Mucosa of descending colon (tissue), 3 donors: Measurements from ENCODE around the gene BANP. TPM values are rescaled to one million over a fixed set of nuclear protein-coding genes. Genes with fewer than 3 reads are reported as not detected.

ENCODE experiments used
- ATAC-seq: fragments of 200-7000 bp; cut with Tn5 transposase; one replicate; pipeline ENCODE4 v1.9.1; 2020; ENCODE audit warnings: mild to moderate bottlenecking, moderate library complexity
- DNase-seq, 3 donors: peaks; one replicate each; pipeline ENCODE4 v3.0.0-alpha.2; 2020
- H3K36me3 ChIP-seq: fragments of 200-600 bp; one replicate; pipeline ENCODE4 v1.8.0; 2021; ENCODE audit warnings: low read depth, mild to moderate bottlenecking
- H3K4me1 ChIP-seq: fragments of 200-600 bp; one replicate; pipeline ENCODE4 v1.8.0; 2021; ENCODE audit warnings: low read depth, mild to moderate bottlenecking
- H3K4me3 ChIP-seq: fragments of 200-600 bp; one replicate; pipeline ENCODE4 v1.8.0; 2021; ENCODE audit warnings: mild to moderate bottlenecking
- H3K9me3 ChIP-seq: fragments of 200-600 bp; one replicate; pipeline ENCODE4 v1.8.0; 2021; ENCODE audit warnings: mild to moderate bottlenecking
- CTCF ChIP-seq: fragments of 200-600 bp; IDR thresholded peaks from one replicate; pipeline ENCODE4 v1.8.0; 2022; ENCODE audit warnings: antibody characterized with exemption, mild to moderate bottlenecking
- intact Hi-C, 2 donors: fragments of 100-400 bp; cut with DNase I in 1 of 2; cut with micrococcal nuclease in 1 of 2; formaldehyde crosslinking; loops; one replicate each; pipeline versions ENCODE4 v1.11.0 to v1.11.1; 2022; cut with DNase I, micrococcal nuclease
- total RNA-seq, 3 donors: library from RNA; stranded (reverse); fragmentation: NEBNext Ultra II Directional in 2 of 3; extraction: Animal tissue kit (Norgen Biotek cat#: 25700) in 2 of 3; gene quantifications; one replicate each; pipeline versions ENCODE4 v1.2.1 to v1.2.4, GENCODE V29; 2021 to 2023
- donor health status: DM: no; HTN: no; CAD: no; lungs with moderate emphysema.
- donor health status: DM: no; HTN: no; CAD: no.
- donor health status: DM: no; HTN: yes; CAD: no.

The BANP gene
- total RNA-seq, 3 donors from 2014 or later, result 24.4 to 36.0 (median 26.1) TPM

- no peak for TF ChIP-seq CTCF
- ATAC-seq (no peak), DNase-seq (no peak)
- Histone ChIP-seq H3K36me3 (no peaks in the 10 kb centered on the region), H3K4me1 (no peaks in the 10 kb centered on the region), H3K4me3 (no peak overlapping the region), H3K9me3 (no peaks in the 10 kb centered on the region)
- intact Hi-C loops, result no loop called here
These were observed 51.5 kb downstream of the BANP start for GRCh38 chr16:88002749-88003148.

GRCh38 chr16:88003316-88003715 lies 52.1 kb downstream of the BANP start:
- no peak for DNase-seq
- no peaks in the 10 kb centered on the region for H3K36me3 ChIP-seq
- TF ChIP-seq CTCF, result no peak
- H3K9me3 ChIP-seq, result no peaks in the 10 kb centered on the region
- no peaks in the 10 kb centered on the region for H3K4me1 ChIP-seq
- no peak for ATAC-seq
- H3K4me3 ChIP-seq, result no peak overlapping the region
- intact Hi-C loops, result no loop called here

GRCh38 chr16:88003736-88004135 lies 52.5 kb downstream of the BANP start:
- H3K4me1 ChIP-seq, result no peaks in the 10 kb centered on the region
- TF ChIP-seq CTCF, result no peak
- H3K9me3 ChIP-seq, result no peaks in the 10 kb centered on the region
- intact Hi-C loops, result no loop called here
- no peak for DNase-seq
- H3K36me3 ChIP-seq, result no peaks in the 10 kb centered on the region
- no peak overlapping the region for H3K4me3 ChIP-seq
- ATAC-seq, result no peak

- Histone ChIP-seq H3K9me3 (no peaks in the 10 kb centered on the region), H3K4me1 (no peaks in the 10 kb centered on the region), H3K36me3 (no peaks in the 10 kb centered on the region), H3K4me3 (no peak overlapping the region)
- no peak for DNase-seq
- no peak for TF ChIP-seq CTCF
- intact Hi-C loops, result no loop called here
- ATAC-seq, result no peak
These were observed 53.2 kb downstream of the BANP start for GRCh38 chr16:88004391-88004790.

GRCh38 chr16:88005181-88005581 lies 53.9 kb downstream of the BANP start:
- ATAC-seq (peak; percentile 33), DNase-seq (no peak)
- H3K36me3 ChIP-seq, result no peaks in the 10 kb centered on the region
- no peak overlapping the region for H3K4me3 ChIP-seq
- no peaks in the 10 kb centered on the region for H3K9me3 ChIP-seq
- no peaks in the 10 kb centered on the region for H3K4me1 ChIP-seq
- TF ChIP-seq CTCF, result no peak
- intact Hi-C loops, result no loop called here

- no peak for TF ChIP-seq CTCF
- intact Hi-C loops, result no loop called here
These were observed 54.7 kb downstream of the BANP start for GRCh38 chr16:88005968-88006367.

More at GRCh38 chr16:88005968-88006367, 54.7 kb downstream of the BANP start:
- Histone ChIP-seq H3K9me3 (no peaks in the 10 kb centered on the region), H3K4me3 (no peak overlapping the region), H3K4me1 (no peaks in the 10 kb centered on the region), H3K36me3 (no peaks in the 10 kb centered on the region)
- ATAC-seq, result no peak
- DNase-seq, result no peak
